Activated effector memory CD4-positive, alpha-beta T cell treated with Interleukin-2 at 50 U/mL for 16 hours (primary cell): ENCODE measurements around the gene CXCL13.
"Not testable (repeated sequence)": the region's sequence is repeated elsewhere in the genome, so short reads cannot be mapped to it uniquely, and the experiment has no call there.

Source experiments
- DNase-seq: peaks from one replicate; pipeline ENCODE4 v3.0.0-alpha.2; 2020

Gene CXCL13, protein sequence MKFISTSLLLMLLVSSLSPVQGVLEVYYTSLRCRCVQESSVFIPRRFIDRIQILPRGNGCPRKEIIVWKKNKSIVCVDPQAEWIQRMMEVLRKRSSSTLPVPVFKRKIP

DNA sequence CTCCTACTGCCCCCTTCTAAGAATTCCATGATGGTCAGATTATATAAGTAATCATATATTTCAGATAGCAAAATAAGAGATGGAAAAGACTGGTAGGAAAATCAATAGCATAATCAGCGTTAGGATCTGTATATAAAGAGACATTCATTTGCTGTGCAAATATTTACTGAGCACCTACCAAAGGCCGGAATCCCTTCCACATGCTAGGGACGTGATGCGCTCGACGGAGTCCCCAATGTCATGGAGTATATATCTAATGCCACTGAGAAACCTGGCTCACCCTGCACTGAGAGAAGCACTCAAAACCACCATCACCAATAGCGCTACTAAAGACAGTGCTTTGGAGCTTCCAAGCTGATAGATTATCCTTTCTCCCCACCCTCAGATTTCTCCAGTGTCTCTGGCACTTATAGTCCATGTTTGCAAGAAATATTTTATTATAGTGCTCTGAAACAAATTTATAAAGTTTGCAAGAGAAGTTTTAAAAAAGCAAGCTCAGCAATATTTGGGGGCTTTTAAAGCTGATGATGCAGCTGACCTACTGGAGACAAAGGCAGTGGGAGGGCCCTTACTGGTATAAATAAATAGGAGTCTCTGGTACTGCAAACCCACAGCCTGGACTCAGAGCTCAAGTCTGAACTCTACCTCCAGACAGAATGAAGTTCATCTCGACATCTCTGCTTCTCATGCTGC lies at the start of gene CXCL13:
CXCL13 (plus strand) TSS at position 611 of the 693 bp plus-strand sequence; CDS start at position 657, 46 bp downstream.
- DNase-seq = no peak

DNA sequence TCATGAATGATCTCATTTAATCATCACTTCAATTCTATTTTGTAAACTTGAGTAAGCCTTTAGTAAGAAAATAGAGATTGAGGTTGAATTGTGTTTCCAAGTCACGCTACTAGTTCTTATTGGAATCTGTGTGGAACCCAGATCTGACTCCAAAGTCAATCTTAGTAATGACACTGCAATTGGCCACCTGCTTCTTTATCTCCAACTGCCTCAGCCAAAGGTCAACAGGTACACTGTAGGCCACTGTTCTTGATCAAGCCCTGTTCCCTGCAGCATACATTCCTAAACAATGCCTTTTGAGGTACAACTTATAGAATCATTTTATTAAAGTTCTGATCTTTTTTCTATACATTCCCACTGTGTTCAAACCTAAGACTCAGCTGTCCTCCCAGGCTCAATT lies 45.5 kb upstream of the CXCL13 start:
- DNase-seq = no peak

DNA sequence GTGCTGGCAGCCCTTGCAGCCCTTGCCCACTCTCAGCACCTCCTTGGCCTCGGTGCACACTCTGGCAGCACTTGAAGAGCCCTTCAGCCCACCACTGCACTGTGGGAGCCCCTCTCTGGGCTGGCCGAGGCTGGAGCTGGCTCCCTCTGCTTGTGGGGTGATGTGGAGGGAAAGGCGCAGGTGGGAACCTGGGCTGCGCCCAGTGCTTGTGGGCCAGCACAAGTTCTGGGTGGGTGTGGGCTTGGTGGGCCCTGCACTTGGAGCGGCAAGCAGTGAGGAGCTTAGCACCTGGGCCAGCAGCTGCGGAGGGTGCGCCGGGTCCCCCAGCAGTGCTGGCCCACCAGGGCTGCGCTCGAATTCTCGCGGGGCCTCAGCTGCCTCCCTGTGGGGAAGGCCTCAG lies 43.9 kb upstream of the CXCL13 start:
- DNase-seq = not testable (repeated sequence)

DNA sequence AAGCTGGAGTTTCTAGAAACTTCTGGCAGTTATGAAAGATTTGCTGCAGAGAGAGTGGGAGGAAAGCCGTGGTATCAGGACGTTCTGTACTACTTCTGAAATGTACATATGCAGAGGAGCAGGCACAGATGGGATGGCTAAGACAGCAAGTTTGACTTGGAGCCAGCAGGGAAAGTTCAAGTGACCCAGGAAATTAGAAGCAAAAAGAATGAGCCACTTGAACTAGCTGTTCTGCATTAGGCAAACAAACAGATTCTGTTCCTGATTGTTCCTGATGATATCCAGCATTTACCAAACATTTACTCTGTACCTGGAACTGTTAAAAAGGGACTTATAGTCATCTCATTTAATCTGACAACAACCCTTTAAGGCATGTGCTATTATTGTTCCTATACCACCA lies 41.4 kb upstream of the CXCL13 start:
- no peak for DNase-seq

DNA sequence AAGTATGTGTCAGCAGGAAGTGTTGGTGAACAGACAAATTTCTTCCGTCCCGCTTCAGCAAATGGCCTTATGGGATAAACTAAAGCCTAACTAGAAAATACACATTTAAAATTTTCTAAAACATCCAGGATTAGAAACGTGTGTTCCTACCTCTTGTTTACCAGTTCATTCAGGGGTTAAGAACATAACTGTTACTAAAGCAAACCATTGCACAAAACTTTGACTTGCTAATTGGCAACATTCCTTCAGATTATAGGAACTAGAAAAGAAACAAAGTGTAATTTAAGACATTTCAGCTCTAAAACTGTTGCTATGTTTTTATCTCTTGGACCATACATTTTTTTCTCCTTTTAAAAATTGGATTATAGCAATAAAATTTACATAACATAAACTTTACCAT lies 39.5 kb upstream of the CXCL13 start:
- no peak for DNase-seq

DNA sequence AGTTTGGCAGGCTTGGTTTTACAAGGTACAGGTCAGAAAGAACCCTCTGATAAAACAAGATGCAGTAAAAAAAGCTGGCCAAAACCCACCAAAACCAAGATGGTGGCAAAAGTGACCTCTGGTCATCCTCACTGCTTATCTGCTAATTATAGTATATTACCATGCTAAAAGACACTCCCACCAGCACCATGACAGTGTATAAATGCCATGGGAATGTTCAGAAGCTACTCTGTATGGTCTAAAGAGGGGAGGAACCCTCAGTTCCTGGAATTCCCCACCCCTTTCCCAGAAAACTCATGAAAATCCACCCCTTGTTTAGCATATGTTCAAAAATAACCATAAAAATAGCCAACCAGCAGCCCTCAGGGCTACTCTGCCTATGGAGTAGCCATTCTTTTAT lies 38.1 kb upstream of the CXCL13 start:
- no peak for DNase-seq

DNA sequence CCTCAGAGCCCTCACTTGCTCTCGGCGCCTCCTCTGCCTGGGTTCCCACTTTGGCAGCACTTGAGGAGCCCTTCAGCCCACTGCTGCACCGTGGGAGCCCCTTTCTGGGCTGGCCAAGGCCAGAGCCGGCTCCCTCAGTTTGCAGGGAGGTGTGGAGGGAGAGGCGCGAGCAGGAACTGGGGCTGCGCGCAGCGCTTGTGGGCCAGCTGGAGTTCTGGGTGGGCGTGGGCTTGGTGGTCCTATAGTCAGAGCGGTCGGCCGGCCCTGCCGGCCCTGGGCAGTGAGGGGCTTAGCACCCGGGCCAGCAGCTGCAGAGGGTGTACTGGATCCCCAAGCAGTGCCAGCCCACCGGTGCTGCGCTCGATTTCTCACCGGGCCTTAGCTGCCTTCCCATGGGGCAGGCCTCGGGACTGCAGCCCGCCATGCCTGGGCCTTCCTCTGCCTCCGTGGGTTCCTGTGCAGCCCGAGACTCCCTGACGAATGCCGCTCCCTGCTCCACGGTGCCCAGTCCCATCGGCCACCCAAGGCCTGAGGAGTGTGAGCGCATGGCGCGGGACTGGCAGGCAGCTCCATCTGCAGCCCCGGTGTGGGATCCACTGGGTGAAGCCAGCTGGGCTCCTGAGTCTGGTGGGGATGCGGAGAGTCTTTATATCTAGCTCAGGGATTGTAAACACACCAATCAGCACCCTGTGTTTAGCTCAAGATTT lies 35.0 kb upstream of the CXCL13 start:
- not testable (repeated sequence) for DNase-seq

DNA sequence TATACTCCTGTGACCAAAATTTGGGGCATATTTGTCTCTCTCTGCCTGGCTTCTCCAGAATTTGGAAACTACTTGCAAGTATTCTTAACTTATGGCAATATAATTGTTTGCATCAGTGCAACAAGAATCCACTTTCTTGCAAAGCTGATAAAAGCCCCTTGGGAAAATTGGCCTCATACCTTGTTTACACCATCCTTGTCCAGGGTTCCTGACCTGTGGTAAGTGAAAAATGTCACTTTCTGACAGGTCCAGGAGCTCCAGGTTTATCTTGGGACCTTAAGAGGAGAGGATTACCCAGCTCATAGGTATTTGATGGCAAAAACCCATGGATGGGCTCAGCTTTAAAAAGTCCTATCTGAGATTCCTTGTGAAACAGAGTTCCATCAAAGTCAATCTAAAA lies 29.3 kb upstream of the CXCL13 start:
- DNase-seq = no peak

DNA sequence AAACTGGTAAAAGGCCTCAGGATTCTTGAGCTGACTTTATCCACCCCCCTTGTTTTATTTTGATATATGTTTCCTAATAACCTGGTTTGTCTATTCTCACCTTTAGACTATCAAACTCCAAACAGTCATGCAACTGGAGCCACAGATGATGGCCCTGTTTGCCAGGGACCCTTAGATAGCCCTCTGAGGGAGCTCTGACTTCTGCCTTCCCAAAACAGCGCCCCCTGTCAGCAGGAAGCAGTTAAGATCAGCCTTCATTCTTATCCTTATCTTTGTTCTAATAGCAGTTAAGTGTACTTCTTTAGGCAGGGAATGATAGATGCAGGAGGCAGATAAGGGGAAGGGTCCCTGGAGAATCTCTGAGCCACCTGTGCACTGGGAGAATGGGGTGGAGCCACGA lies 27.5 kb upstream of the CXCL13 start:
- DNase-seq = no peak

DNA sequence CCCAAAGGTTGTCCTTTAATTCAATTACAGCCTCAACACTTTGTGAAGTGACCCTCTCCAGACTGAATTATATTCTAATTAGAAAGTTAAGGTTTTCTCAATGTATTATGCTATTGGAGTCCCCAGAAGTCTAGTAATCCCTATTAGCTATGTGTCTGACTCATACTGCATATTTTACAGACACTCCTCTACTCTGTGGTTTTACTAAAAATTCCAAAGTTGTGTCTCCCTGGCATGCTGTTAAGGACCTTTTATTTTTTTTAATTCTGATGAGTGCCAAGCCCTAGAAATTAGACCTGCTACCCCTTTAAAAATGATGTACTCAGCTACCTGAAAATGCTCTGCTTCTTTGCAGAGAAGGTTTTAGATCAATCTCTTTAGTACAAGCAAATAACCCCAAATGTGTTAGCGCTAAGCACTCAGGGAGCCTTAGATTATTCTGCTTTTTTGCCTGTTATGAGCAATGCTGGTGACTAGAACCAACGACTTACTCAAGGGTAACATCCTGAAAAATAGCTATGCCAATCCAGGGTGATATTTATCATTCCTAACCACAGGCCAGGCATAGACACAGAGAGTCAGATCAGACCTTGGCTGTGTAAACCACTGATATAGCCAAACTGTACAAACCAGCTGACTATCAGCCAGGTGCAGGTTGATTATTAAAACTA lies 26.1 kb upstream of the CXCL13 start:
- DNase-seq = no peak

DNA sequence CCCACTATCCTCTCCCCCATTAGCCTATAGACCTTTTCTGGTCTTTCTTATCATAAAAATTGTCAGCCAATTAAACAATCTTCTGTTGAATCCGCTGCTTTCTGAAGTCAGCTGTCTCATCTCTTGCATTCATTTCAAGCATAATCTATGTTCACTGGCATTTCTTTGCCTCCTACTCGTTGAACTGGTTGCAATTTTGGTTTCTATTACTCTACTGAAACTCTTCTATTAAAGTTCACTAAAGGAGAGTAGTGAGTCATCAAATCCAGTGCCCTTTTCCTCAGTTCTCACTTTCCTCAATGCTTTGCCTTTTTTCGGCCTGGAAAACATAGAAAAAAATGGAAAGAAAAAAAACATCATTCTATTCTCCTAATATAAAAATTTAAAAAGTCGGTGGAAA lies 23.9 kb upstream of the CXCL13 start:
- DNase-seq = no peak

DNA sequence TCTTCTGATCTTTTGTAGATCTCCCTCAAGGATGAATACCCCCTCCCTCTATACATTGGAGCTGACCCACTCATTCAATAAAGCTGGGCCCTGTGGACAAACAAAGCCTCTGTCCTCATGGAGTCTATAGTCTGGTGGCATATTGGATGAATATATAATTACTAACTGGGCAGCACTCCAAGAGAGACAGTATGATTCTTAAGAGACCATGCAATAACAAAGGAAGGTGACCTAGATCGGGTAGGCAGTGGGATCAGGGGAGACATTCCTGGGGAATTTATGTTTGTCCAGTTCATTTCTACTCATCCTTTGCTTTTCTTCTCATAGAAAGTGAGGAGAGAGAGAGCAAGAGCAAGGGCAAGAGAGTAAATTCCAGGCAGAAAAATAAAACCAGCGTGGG lies 23.5 kb upstream of the CXCL13 start:
- DNase-seq = no peak

DNA sequence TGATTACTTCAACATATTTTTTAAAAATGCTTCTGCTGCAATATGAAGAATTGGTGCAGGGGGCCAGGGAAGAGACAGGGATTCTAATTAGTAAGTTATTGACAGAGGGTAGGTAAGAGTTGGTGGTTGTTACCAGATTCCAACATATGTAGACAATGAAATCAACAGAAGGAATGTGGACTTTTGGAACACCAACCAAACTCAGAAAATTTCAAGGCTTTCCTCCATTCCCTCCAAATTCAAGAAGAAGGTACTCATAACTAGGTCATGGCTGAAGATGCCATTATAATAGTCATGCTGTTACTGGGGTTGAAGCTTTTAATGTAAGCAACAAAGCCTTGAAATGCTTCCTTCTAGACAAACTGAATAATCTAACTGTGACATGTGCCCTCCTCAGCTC lies 22.9 kb upstream of the CXCL13 start:
- no peak for DNase-seq

DNA sequence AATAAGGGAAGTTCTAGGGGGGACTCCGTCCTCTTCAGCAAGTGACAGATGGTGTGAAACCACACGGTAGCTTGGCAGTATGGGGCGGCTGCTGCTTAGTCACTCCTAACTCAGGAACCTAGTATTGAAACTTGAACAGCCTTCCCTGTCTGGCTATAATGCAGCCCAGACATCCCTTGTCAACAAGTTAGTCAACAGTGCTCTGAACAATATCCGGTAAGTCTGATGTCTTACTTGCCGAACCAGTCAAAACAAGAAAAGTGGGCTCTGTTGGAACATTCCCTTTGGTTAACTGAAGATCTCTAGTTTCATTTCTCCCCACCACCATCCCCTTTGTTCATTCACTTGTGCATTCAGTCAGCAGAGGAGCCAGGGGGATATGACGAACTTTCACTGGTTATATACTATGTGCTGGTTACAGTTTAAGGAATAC lies 18.7 kb upstream of the CXCL13 start:
- no peak for DNase-seq

DNA sequence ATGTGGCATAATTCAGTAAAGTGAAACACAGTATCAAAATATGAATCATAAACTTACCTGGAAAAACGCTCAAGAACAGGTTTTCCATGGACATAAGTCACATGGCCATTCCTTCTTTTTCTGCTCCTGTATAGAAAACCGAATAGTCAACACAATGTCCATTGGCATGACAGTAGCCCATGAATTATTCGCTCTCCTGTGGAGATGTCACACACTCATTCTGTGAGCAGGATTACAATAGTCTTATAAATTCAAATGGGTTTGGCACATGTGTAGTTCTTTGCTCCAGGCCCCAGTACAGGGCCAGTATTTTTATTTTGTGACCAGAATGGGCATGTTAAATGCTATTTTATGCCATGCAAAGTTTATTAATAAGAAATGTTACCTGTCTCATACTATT lies 15.1 kb upstream of the CXCL13 start:
- DNase-seq = no peak

DNA sequence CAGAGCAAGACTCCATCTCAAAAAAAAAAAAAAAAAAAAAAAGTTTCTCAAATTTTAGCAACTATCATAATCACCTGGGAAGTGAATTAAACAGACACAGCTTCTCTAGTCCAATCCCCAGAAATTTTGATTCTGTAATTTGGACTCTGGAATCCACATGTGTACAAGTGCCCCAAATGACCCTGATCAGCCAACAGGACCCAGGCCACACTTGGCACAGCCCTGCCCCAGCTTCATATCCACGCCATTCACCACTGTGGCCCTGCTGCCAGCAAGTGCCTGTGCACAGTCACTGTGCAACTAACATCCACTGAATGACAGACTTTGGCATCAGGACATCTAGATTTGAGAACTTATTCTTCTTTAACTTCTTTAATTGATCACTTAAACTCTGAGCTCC lies 14.1 kb upstream of the CXCL13 start:
- no peak for DNase-seq

DNA sequence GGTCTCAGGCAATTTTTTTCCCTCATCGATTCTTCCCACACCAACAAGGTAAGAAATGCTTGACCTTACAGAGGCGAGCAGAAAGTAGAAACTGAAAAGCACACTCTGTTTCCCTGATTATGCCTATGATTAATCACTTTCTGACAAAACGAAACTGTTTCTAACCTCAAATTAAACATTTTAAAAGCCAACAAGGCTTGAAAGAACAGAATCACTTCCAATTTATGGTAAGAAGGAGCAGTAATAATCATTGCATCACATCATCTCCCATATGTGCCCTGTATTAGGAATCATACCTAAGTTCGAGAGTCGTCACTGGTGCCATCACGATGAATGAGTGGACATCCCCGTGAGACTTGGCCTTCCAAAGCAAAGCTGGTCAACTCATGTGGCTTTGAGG lies 12.5 kb upstream of the CXCL13 start:
- DNase-seq = no peak

DNA sequence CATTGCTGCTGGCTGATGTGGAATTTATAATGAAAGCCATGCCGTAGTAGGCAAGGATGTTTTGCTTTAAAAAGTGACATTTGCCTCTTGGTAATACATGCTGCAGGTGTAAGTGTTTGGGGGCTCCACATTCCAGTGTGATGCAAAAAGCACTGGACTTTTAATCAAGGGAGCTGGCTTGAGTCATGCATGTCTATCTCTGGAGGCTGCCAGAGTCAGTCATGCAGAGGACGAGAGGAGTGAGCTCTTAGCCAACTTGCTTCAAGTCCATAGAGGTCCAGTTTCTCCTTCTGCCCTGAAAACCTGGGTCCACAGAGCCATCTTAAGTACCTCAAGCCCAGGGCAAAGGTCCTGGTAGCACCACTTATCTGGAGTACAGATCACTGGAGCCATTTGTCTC lies 11.6 kb upstream of the CXCL13 start:
- no peak for DNase-seq

DNA sequence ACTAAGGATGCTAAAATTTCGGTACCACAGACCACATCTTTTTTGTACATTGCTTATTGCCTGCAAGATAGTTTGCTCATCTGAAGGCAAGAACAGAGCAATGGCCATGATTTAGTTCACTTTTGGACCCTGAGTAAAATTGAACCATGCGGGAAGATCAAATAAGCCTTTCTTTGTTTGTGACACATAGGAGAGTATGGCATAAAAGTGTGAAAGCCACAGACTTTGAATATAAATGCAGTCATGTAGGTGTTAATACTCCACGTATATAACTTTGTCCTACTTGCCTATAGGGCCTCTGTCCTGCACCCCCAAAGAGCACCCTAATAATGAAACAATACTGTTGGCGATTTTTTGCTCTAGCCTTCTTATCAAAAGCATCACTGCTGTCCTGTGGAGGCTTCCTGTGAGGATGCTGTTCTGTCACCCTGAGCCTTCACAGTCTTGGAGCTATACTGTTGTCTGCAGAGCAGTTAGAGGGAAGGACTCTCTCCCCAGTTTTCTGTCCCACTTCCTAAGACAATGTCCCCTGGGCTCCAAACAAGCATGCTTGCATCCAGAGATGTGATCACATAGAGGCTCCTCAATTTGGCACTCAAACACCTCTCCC lies 10.2 kb upstream of the CXCL13 start:
- DNase-seq = no peak

DNA sequence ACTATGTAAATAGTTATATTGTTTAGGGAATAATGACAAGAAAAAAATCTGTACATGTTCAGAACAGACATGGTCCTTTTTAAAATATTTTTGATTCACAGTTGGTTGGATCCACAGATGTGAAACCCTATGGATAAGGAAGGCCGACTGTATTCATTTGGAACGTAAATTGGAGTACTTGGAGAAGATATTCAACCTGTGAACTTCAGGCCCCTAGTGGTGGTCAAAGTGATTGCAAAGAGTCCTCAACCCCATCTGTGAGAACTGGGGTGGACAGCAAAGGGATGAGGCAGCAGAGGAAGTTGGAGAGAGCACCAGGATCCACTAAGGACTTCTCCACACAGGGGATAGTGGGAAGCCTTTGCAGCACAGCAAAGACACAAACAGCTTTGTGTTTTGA lies 6.2 kb upstream of the CXCL13 start:
- DNase-seq = no peak

DNA sequence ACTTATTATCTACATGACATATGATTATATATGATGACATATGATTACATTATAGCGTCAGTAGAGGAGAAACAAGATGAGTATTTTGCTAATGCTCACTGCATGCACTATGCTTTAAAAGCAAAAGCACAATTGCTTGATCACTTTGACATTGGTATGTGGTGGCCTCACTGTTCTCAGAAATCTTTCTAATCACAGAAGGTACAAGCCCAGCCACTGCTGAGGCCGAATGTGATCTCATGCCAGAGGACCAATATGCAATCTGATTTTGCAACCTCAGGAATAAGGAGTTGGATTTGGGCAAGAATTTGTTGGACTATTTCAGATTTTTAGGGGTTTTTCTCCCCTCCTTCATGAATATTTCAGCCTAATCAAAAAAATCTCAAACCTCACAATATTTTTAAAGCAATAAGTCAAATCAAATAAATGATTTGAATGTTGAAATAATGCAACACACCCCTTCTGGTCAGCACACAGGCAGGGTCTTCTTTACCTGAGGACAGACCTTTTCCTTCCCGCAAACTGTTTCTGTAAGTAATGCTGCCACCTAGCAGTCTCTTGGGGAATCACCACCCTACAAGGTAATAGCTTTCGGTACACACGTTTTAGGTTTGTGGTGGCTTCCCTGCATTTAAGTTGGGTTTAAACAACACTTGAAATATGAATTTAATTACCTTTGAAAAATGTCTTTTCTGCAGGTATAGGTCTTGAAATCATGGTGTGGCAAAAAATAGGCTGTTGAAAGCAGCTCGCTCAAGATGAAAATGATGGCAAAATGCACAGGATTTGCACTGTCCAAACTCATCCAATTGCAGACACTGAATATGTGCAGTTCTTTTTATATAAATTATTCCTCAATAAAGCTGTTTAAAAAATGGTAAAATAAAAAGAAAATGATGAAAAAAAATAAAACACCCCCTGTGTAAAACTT lies 4.8 kb upstream of the CXCL13 start:
- no peak for DNase-seq

DNA sequence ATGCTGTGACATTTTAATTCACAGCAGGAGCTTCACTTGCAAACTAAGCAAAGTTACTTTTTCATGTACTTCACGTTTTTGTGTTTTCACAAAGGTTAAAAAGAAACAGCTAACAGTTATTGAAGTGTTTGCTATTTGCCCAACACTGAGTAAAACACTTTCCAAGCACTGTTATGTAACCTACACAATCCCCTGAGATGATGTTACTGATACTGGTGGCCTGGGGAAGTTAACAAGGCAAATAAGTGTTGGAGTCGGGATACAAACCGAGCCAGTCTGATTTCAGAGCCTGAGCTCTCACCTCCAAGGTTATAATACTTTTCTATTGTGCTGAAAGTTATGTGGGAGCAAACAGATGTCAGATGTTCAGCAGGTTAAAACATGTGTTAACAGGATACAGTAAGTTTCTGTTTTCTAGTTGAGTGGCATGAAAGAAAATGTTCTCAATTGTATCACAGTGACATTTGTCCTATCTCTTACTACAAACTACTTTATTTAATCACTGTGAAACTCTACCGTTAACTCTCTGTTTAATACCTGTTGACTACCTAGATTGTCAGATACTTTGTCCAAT lies 3.9 kb upstream of the CXCL13 start:
- DNase-seq = no peak
